ENCODE results near the gene OR5AP2.
"Not testable (repeated sequence)": the region's sequence is repeated elsewhere in the genome, so short reads cannot be mapped to it uniquely, and the experiment has no call there.

Gene OR5AP2

GRCh38 chr11:56642339-56642738, at the start of gene OR5AP2:
Gene OR5AP2 (minus strand): TSS chr11:56642439. CDS start chr11:56642439, 0 bp downstream.
- DNase-seq = no peak

- not testable (repeated sequence) for DNase-seq
Measured at GRCh38 chr11:56691179-56691578, 48.9 kb upstream of the OR5AP2 start.

GRCh38 chr11:56688554-56689100, 46.4 kb upstream of the OR5AP2 start:
- no peak for DNase-seq

- DNase-seq = no peak
Measured at GRCh38 chr11:56670984-56671383, 28.7 kb upstream of the OR5AP2 start.

- DNase-seq = no peak
Measured at GRCh38 chr11:56663386-56663785, 21.1 kb upstream of the OR5AP2 start, which contains the start of gene OR5AR1. Gene OR5AR1 (plus strand): TSS chr11:56663686. CDS start chr11:56663686, 0 bp downstream.

- no peak for DNase-seq
Measured at GRCh38 chr11:56659755-56660154, 17.5 kb upstream of the OR5AP2 start.

- DNase-seq = no peak
Measured at GRCh38 chr11:56637500-56637899, 4.7 kb downstream of the OR5AP2 start.

- no peak for DNase-seq
Measured at GRCh38 chr11:56636861-56637260, 5.4 kb downstream of the OR5AP2 start.

GRCh38 chr11:56632329-56632728, 9.9 kb downstream of the OR5AP2 start:
- no peak for DNase-seq

- no peak for DNase-seq
Measured at GRCh38 chr11:56625946-56626345, 16.3 kb downstream of the OR5AP2 start.

- no peak for DNase-seq
Measured at GRCh38 chr11:56624661-56625110, 17.6 kb downstream of the OR5AP2 start.

GRCh38 chr11:56611174-56611573, 31.1 kb downstream of the OR5AP2 start:
- no peak for DNase-seq

GRCh38 chr11:56592088-56592717, 50.0 kb downstream of the OR5AP2 start:
- DNase-seq = not testable (repeated sequence)
